ENCODE measurements around the gene USF2. TPM values are rescaled to one million over a fixed set of nuclear protein-coding genes. Genes with fewer than 3 reads are reported as not detected.
A peak's percentile ranks its signal among the peaks of the same experiment; 100 is the strongest.

Gene USF2
- total and polyA plus RNA-seq, 8 donors: 26.8 to 109 (median 86.0) TPM

DNA sequence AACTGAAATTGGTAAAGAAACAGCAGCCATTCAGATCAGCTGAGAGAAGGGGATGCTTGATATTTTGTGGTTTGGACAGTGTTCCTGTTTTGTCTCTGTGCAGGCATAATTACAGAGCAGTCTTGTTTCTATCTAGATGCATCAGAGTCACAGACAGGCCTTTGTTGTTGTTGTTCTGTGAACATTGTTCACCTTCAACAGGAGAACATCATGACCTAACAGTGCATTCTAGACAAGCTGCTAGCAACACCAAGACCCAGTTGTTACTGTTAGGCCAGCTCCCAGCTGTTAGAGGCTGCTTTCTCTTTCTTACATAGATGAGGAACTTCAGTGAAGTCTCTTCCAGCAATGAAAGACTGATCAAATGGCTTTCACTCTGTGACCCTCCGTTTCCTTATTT is 28.4 kb upstream of the USF2 start:
- no peak for DNase-seq

DNA sequence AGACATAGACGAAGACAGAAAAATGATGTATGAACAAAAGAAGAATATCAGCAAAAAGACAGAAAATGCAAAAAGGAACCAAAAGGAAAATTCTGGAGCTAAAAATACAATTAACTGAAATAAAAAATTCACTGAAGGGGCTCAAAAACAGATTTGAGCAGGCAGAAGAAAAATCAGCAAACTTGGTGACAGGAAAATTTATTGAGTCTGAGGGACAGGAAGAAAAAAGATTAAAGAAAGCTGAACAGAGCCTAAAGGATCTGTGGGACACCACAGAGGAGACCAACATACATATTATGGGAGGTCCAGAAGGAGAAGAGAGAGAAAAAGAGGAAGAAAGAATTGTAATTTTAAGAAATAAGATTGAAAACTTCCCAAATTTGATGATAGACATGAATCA is 27.3 kb upstream of the USF2 start:
- no peak overlapping the region for H3K4me3 ChIP-seq
- intact Hi-C loops (cut with DNase I; ENCODE audit: low total_unique reads): no loop called here
- TF ChIP-seq POLR2A (IDR thresholded peaks at IDR 0.05): no peak
- TF ChIP-seq, protein P1, sequence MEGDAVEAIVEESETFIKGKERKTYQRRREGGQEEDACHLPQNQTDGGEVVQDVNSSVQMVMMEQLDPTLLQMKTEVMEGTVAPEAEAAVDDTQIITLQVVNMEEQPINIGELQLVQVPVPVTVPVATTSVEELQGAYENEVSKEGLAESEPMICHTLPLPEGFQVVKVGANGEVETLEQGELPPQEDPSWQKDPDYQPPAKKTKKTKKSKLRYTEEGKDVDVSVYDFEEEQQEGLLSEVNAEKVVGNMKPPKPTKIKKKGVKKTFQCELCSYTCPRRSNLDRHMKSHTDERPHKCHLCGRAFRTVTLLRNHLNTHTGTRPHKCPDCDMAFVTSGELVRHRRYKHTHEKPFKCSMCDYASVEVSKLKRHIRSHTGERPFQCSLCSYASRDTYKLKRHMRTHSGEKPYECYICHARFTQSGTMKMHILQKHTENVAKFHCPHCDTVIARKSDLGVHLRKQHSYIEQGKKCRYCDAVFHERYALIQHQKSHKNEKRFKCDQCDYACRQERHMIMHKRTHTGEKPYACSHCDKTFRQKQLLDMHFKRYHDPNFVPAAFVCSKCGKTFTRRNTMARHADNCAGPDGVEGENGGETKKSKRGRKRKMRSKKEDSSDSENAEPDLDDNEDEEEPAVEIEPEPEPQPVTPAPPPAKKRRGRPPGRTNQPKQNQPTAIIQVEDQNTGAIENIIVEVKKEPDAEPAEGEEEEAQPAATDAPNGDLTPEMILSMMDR (IDR thresholded peaks at IDR 0.05): no peak
- no peak for TF ChIP-seq POLR2AphosphoS5 (IDR thresholded peaks at IDR 0.05)
- no peak for TF ChIP-seq EP300 (IDR thresholded peaks at IDR 0.05)
- DNase-seq: no peak
- H3K36me3 ChIP-seq: no peaks in the 10 kb centered on the region
- H3K27ac ChIP-seq: no peak overlapping the region
- H3K4me1 ChIP-seq: no peaks in the 10 kb centered on the region
- H3K9me3 ChIP-seq: peaks cover 0 to 6% (median 3%) of the 10 kb centered on the region in 4 donors
- WGBS, 5 donors: 79 to 100% (median 92%) methylated on average over 1 of the region's 1 CpG
- H3K27me3 ChIP-seq: peaks cover 0 to 5% (median 0%) of the 10 kb centered on the region in 3 donors

More for the DNA sequence above, 28.4 kb upstream of the USF2 start:
- TF ChIP-seq EP300 (IDR thresholded peaks at IDR 0.05): no peak
- TF ChIP-seq, protein P1 (IDR thresholded peaks at IDR 0.05): no peak
- no peak for TF ChIP-seq POLR2AphosphoS5 (IDR thresholded peaks at IDR 0.05)
- TF ChIP-seq POLR2A (IDR thresholded peaks at IDR 0.05): no peak
- Histone ChIP-seq H3K4me1 (no peaks in the 10 kb centered on the region), H3K27me3 (no peaks in the 10 kb centered on the region), H3K9me3 (peaks cover 0 to 6% (median 0%) of the 10 kb centered on the region in 4 donors), H3K27ac (peak overlapping the region in 2 of 5 donors; percentile 33 to 39), H3K36me3 (no peaks in the 10 kb centered on the region), H3K4me3 (no peak overlapping the region)
- WGBS, 5 donors: 80 to 86% (median 82%) methylated on average over 1 of the region's 1 CpG
- intact Hi-C loops (cut with DNase I; ENCODE audit: low total_unique reads): no loop called here

DNA sequence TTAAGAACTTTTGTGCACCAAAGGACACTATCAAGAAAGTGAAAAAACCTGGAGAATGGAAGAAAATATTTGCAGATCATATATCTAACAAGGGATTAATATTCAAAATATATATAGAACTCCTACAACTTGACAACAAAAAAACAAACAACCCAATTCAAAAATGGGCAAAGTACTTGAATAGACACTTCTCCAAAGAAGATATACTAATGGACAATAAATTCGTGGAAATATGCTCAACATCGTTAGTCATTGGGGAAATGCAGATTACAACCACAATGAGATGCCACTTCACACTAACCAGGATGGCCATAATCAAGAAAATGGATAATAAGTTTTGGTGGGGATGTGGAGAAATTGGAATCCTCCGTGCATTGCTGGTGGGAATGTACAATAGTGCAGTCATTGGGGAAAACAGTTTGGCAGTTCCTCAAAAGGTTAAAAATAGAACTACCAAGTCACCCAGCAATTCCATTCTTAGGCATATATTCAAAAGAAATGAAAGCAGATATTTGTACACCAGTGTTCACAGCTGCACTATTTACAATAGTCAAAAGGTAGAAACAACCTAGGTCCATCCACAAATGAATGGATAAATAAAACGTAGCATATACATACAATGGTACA is 22.2 kb upstream of the USF2 start:
- H3K4me1 ChIP-seq: peaks cover 0 to 39% (median 36%) of the 10 kb centered on the region in 4 donors
- no peak for DNase-seq
- TF ChIP-seq POLR2A (IDR thresholded peaks at IDR 0.05) (no peak), EP300 (IDR thresholded peaks at IDR 0.05) (no peak), POLR2AphosphoS5 (IDR thresholded peaks at IDR 0.05) (no peak)
- TF ChIP-seq, protein P1 (IDR thresholded peaks at IDR 0.05): no peak
- peaks cover 0 to 42% (median 18%) of the 10 kb centered on the region in 3 donors for H3K27me3 ChIP-seq
- peaks cover 0 to 6% (median 3%) of the 10 kb centered on the region in 4 donors for H3K9me3 ChIP-seq
- WGBS, 5 donors: 75 to 87% (median 78%) methylated on average over 4 of the region's 4 CpGs
- H3K4me3 ChIP-seq: no peak overlapping the region
- intact Hi-C loops (cut with DNase I; ENCODE audit: low total_unique reads): no loop called here
- H3K27ac ChIP-seq: peak overlapping the region in 1 of 5 donors; percentile 92
- peaks cover 0 to 13% (median 4%) of the 10 kb centered on the region in 4 donors for H3K36me3 ChIP-seq

DNA sequence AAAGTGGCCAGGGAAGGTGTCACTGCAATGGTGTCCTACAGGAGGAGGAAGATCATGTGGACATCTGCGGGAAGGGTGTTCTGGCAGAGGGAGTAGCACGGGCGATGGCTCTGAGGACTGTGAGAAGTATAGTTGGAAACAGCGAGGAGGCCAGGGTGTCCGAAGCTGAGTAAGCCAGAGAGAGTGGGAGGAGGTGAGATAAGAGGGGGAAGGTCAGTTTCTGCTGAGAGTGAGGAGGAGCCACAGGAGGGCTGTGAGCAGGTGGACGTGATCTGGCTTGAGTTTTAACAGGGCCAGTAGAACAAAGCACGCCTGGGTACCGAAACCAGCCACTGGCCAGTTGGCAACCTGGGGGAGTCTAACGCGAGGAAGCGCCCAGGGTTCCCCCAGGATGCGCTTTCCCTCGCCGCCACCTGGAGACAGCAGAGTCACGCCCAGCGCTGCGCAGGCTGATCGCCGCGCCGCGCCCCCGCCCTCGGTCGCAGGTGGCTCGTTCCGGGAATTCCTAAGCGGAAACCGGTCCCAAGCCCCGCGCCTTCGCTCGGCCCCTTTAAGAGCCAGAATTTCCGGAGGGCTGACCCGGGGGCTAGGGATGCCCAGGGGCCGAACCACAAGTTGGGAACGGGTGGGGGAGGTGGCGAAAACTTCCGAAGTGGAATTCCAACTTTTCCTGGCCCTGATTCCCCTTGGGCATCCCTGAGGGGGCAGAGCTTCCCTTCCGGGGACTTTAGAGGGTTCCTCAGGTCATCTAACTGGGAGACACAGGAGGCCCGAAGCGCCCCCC is 21.0 kb upstream of the USF2 start:
- WGBS, 5 donors: 0 to 4% (median 2%) methylated on average over 17 to 42 of the region's 42 CpGs
- H3K9me3 ChIP-seq: peaks cover 0 to 6% (median 3%) of the 10 kb centered on the region in 4 donors
- peak overlapping the region; percentile 92 to 97 (median 94) for H3K27ac ChIP-seq
- H3K4me1 ChIP-seq: peaks cover 0 to 45% (median 36%) of the 10 kb centered on the region in 4 donors
- H3K27me3 ChIP-seq: peaks cover 0 to 42% (median 18%) of the 10 kb centered on the region in 3 donors
- H3K4me3 ChIP-seq: peak overlapping the region; percentile 56 to 73 (median 63)
- peak; percentile 93 to 96 for DNase-seq
- intact Hi-C loops (cut with DNase I; ENCODE audit: low total_unique reads): no loop called here
- TF ChIP-seq POLR2A (IDR thresholded peaks at IDR 0.05) (no peak), POLR2AphosphoS5 (IDR thresholded peaks at IDR 0.05) (peak in 2 of 3 donors; percentile 4 to 58), EP300 (IDR thresholded peaks at IDR 0.05) (no peak)
- TF ChIP-seq, protein P1 (IDR thresholded peaks at IDR 0.05): peak in 5 of 7 experiments; percentile 36 to 81 (median 58)
- H3K36me3 ChIP-seq: peaks cover 0 to 15% (median 5%) of the 10 kb centered on the region in 4 donors

Measured in stomach (tissue), 9 donors.